K562 (cell line): Measurements from ENCODE around the gene NRIP2. TPM values are rescaled to one million over a fixed set of nuclear protein-coding genes. Genes with fewer than 3 reads are reported as not detected.
A peak's percentile ranks its signal among the peaks of the same experiment; 100 is the strongest.

ENCODE experiments used
- ATAC-seq: fragments of 200-7000 bp; cut with Tn5 transposase; 3 replicates; pipeline ENCODE4 v1.9.1; 2020; ENCODE audit warnings: moderate library complexity
- BruUV-seq: library from RNA; stranded (reverse); fragments of 400-500 nt; replicated peaks from 2 replicates; lab custom pipeline; 2021; lab: Mats Ljungman, UMichigan
- CTCF ChIA-PET: fragments of 300-600 bp; formaldehyde crosslinking; extraction: SDS; loops from one replicate; lab custom pipeline; 2021; ENCODE audit warnings: low intra/inter-chr PET ratio; lab: Yijun Ruan, JAX
- POLR2A ChIA-PET: fragments of 300-600, 350-650 bp; sonication (Branson Sonifier 250); formaldehyde crosslinking; extraction: SDS; loops from one replicate; lab custom pipeline; 2021; ENCODE audit warnings: antibody characterized with exemption, inconsistent platforms; lab: Yijun Ruan, JAX
- DNase-seq, 4 experiments: peaks; one replicate each; pipeline versions ENCODE4 v3.0.0 to v3.0.0-alpha.2; 2011 to 2018; ENCODE audit warnings: low spot score in 3 of 4, mixed read lengths in 3 of 4; ENCODE audit errors: extremely low read depth in 1 of 4
- FAIRE-seq: peaks from 2 replicates; lab custom pipeline; 2011; peaks lifted over from hg19 to GRCh38; lab: Jason Lieb, UNC
- H2AFZ ChIP-seq: 2 replicates; pipeline ENCODE4 v1.6.0; 2011; ENCODE audit warnings: low read depth, low read length, control low read depth, inconsistent platforms
- H3K27ac ChIP-seq: fragments of 200-600 bp; 3 replicates; pipeline ENCODE4 v1.8.0; 2011; ENCODE audit warnings: low read depth, mild to moderate bottlenecking, control low read depth, inconsistent platforms, low read length, moderate library complexity, mixed read lengths; ENCODE audit errors: extremely low read depth
- H3K27me3 ChIP-seq, 2 experiments: fragments of 300-600 bp in 1 of 2; 2 replicates in 1 of 2; 3 replicates in 1 of 2; pipeline versions ENCODE4 v1.6.0 to v1.8.0; 2011; ENCODE audit warnings: inconsistent platforms in 2 of 2, low read length in 2 of 2, mild to moderate bottlenecking in 1 of 2, mixed read lengths in 1 of 2, moderate library complexity in 1 of 2; ENCODE audit not compliant: control insufficient read depth in 2 of 2, insufficient read depth in 2 of 2
- H3K36me3 ChIP-seq: fragments of 300-600 bp; 3 replicates; pipeline ENCODE4 v1.8.0; 2011; ENCODE audit warnings: mild to moderate bottlenecking, low read length, inconsistent platforms; ENCODE audit not compliant: control insufficient read depth, insufficient read depth
- H3K4me1 ChIP-seq, 2 experiments: fragments of 200-600 bp in 1 of 2; replicated peaks in 1 of 2; 2 replicates in 1 of 2; 3 replicates in 1 of 2; pipeline versions ENCODE4 v1.5.1 to v1.8.0; 2011; ENCODE audit warnings: inconsistent platforms in 2 of 2, low read length in 2 of 2, mild to moderate bottlenecking in 1 of 2, mixed read lengths in 1 of 2, moderate library complexity in 1 of 2; ENCODE audit not compliant: control insufficient read depth in 2 of 2, insufficient read depth in 2 of 2
- H3K4me2 ChIP-seq: 2 replicates; pipeline ENCODE4 v1.6.1; 2011; ENCODE audit warnings: low read length, control low read depth, inconsistent platforms, mixed read lengths; ENCODE audit not compliant: insufficient read depth
- H3K4me3 ChIP-seq: fragments of 200-600 bp; sonication (generic), shearing (Covaris generic); 2 replicates; pipeline ENCODE4 v1.5.1; 2016; ENCODE audit warnings: control low read depth, inconsistent platforms
- H3K79me2 ChIP-seq: fragments of 200-600 bp; 3 replicates; pipeline ENCODE4 v1.8.0; 2011; ENCODE audit warnings: low read length, inconsistent platforms; ENCODE audit not compliant: control insufficient read depth, insufficient read depth
- H3K9ac ChIP-seq, 2 experiments: 2 replicates each; pipeline versions ENCODE4 v1.6.0 to v1.6.1; 2011; ENCODE audit warnings: low read depth in 2 of 2, low read length in 2 of 2, control low read depth in 1 of 2, inconsistent platforms in 1 of 2, mild to moderate bottlenecking in 1 of 2, mixed read lengths in 1 of 2; ENCODE audit not compliant: insufficient read depth in 1 of 2
- H3K9me1 ChIP-seq: one replicate; pipeline ENCODE4 v1.6.0; 2011; ENCODE audit warnings: inconsistent platforms, mild to moderate bottlenecking, low read length, moderate library complexity; ENCODE audit not compliant: control insufficient read depth, insufficient read depth
- H3K9me3 ChIP-seq: replicated peaks from 2 replicates; pipeline ENCODE4 v1.5.1; 2011; ENCODE audit warnings: low read depth, low read length, inconsistent platforms; ENCODE audit not compliant: control insufficient read depth, insufficient read depth
- H4K20me1 ChIP-seq: replicated peaks from 2 replicates; pipeline ENCODE4 v1.6.1; 2011; ENCODE audit warnings: low read length, inconsistent platforms, mixed read lengths; ENCODE audit not compliant: control insufficient read depth, insufficient read depth
- ATF4 ChIP-seq: fragments of 450-650 bp; formaldehyde crosslinking; IDR thresholded peaks from 2 replicates; pipeline ENCODE4 v1.4.0; 2022; ENCODE audit warnings: mild to moderate bottlenecking, moderate library complexity
- CREBBP ChIP-seq: IDR thresholded peaks from one replicate; pipeline ENCODE4 v1.6.1; 2012; ENCODE audit warnings: low read depth, mild to moderate bottlenecking, control low read depth, inconsistent platforms, low read length
- CTCFL ChIP-seq: IDR thresholded peaks from 2 replicates; pipeline ENCODE4 v1.6.1; 2011; ENCODE audit warnings: borderline replicate concordance, low read depth, mild to moderate bottlenecking, moderate library complexity, low read length; ENCODE audit not compliant: insufficient read depth, poor library complexity, severe bottlenecking
- ETV1 ChIP-seq: fragments of 450-650 bp; conservative IDR thresholded peaks from 2 replicates; pipeline ENCODE4 v1.6.1; 2016; ENCODE audit warnings: missing genetic modification characterization, control low read depth, low read depth, missing compliant biosample characterization
- GTF2A2 ChIP-seq: IDR thresholded peaks from 2 replicates; pipeline ENCODE4 v1.6.1; 2016; ENCODE audit warnings: mild to moderate bottlenecking, missing genetic modification characterization, missing compliant biosample characterization
- HINFP ChIP-seq: fragments of 450-650 bp; conservative IDR thresholded peaks from 2 replicates; pipeline ENCODE4 v1.6.1; 2016; ENCODE audit warnings: missing genetic modification characterization, low read depth, mild to moderate bottlenecking, control low read depth, missing compliant biosample characterization
- HLTF ChIP-seq: fragments of 450-650 bp; IDR thresholded peaks from 2 replicates; pipeline ENCODE4 v1.6.1; 2016
- HNRNPL ChIP-seq: fragments of 200-400 bp; formaldehyde crosslinking; IDR thresholded peaks from 2 replicates; pipeline ENCODE4 v1.6.1; 2017; ENCODE audit warnings: low read depth, mild to moderate bottlenecking, low read length
- MAZ ChIP-seq, 2 experiments: fragments of 450-650 bp in 1 of 2; sonication (generic) in 1 of 2; formaldehyde crosslinking; IDR thresholded peaks in 1 of 2; conservative IDR thresholded peaks in 1 of 2; 2 replicates each; pipeline versions ENCODE4 v1.4.0 to v1.5.0; 2020; ENCODE audit warnings: mild to moderate bottlenecking in 1 of 2, missing genetic modification reagents in 1 of 2
- MTA2 ChIP-seq: fragments of 450-650 bp; IDR thresholded peaks from 2 replicates; pipeline ENCODE4 v1.6.1; 2016; ENCODE audit warnings: low read depth
- PHB ChIP-seq: fragments of 250-450 bp; sonication (Bioruptor Pico); IDR thresholded peaks from 2 replicates; pipeline ENCODE4 v1.5.0; 2021
- RUNX1 ChIP-seq: sonication (generic); IDR thresholded peaks from 2 replicates; pipeline ENCODE4 v1.6.1; 2016; ENCODE audit warnings: antibody characterized with exemption, low read depth
- SP1 ChIP-seq: sonication (generic); formaldehyde crosslinking; IDR thresholded peaks from 2 replicates; pipeline ENCODE4 v1.8.1; 2022; ENCODE audit warnings: mild to moderate bottlenecking, missing genetic modification reagents
- TAF15 ChIP-seq: fragments of 200-400 bp; formaldehyde crosslinking; IDR thresholded peaks from 2 replicates; pipeline ENCODE4 v1.6.1; 2017; ENCODE audit warnings: mild to moderate bottlenecking, low read depth, low read length, moderate library complexity
- ZC3H8 ChIP-seq: fragments of 450-650 bp; IDR thresholded peaks from 2 replicates; pipeline ENCODE4 v1.6.1; 2017
- ZNF311 ChIP-seq: fragments of 250-450 bp; sonication (Bioruptor Pico); IDR thresholded peaks from 2 replicates; pipeline ENCODE4 v1.4.0; 2020; ENCODE audit warnings: mild to moderate bottlenecking, moderate library complexity
- WGBS: fragments of 100-300 bp; shearing (Covaris generic); methylation state at CpG from one replicate; pipeline ENCODE4 v1.1.6; 2016; ENCODE audit warnings: low coverage, mixed read lengths; ENCODE audit not compliant: insufficient coverage; ENCODE audit errors: missing lambda C conversion rate; 5-methylcytosine and 5-hydroxymethylcytosine counted together
- in situ Hi-C: fragments of 300-500 bp; cut with MboI; formaldehyde crosslinking; loops from 4 replicates; pipeline ENCODE4 v1.15.0; 2018; ENCODE audit warnings: inconsistent platforms, mixed read lengths
- intact Hi-C: fragments of 100-400 bp; cut with micrococcal nuclease; formaldehyde crosslinking; loops from 2 replicates; pipeline ENCODE4 v1.14.2; 2022
- polyA plus RNA-seq, 8 experiments: library from polyadenylated mRNA; depleted of rRNA in 4 of 8; stranded (reverse) in 5 of 8; unstranded in 3 of 8; fragments of >200 nt; fragmentation: Nextera tagmentation in 2 of 8; fragmentation: Illumina TruSeq in 1 of 8; extraction: Ambion mirVana in 2 of 8; extraction: Trizol in 1 of 8; gene quantifications; 2 replicates each; pipeline versions ENCODE4 v1.2.1 to v1.2.3, GENCODE V29; 2011 to 2014; ENCODE audit warnings: inconsistent platforms in 1 of 8, missing spikeins in 1 of 8
- total RNA-seq, 7 experiments: library from RNA; depleted of rRNA in 6 of 7; stranded (reverse); fragments of >200 nt in 6 of 7; fragmentation: Illumina TruSeq in 2 of 7; extraction: Trizol in 2 of 7; gene quantifications; 2 replicates each; pipeline versions ENCODE4 v1.2.1 to v1.2.3, GENCODE V29; 2011 to 2021; ENCODE audit warnings: low replicate concordance in 1 of 7

Gene NRIP2
- total and polyA plus RNA-seq, 9 of the 15 experiments (the other 6 are each of a cell fraction or from before 2014, with no cell fraction given), result 0.07 to 0.10 TPM; not detected in 7

- FAIRE-seq (no peak), ATAC-seq (peak; percentile 93), DNase-seq (peak; percentile 80 to 91 (median 86))
- Histone ChIP-seq H3K9ac (peak overlapping the region; percentile 69 to 91), H3K4me2 (peak overlapping the region; percentile 81), H4K20me1 (peaks cover 20% of the 10 kb centered on the region; the same call in 1 of the 2 replicates), H3K36me3 (peaks cover 47% of the 10 kb centered on the region), H3K9me1 (no peaks in the 10 kb centered on the region), H3K9me3 (no peaks in the 10 kb centered on the region), H2AFZ (peak overlapping the region; percentile 50; the same call in 1 of the 2 replicates), H3K27ac (peak overlapping the region; percentile 68), H3K4me1 (peaks cover 18 to 38% of the 10 kb centered on the region in 2 experiments; a peak in 4 of 5 replicates), H3K27me3 (no peaks in the 10 kb centered on the region), H3K4me3 (peak overlapping the region; percentile 70), H3K79me2 (peaks cover 40% of the 10 kb centered on the region)
- CTCF ChIA-PET, result no interaction called here
- BruUV-seq, result no TSS peak
- POLR2A ChIA-PET, result interaction anchor here (0.6 to 1.2 kb wide), 7 partner anchors 9 to 1678 kb away, joined by 3 to 4 read pairs (median 3); no protein-coding TSS in a partner anchor
- 0% methylated on average over 20 of the region's 111 CpGs for WGBS
- intact Hi-C loops (no loop called here), in situ Hi-C loops (no loop called here)
- TF ChIP-seq ATF4 (no peak), SP1 (no peak), ZNF311 (CRISPR knock-in tag) (no peak), CREBBP (no peak), ZC3H8 (no peak), HLTF (no peak), RUNX1 (no peak), TAF15 (no peak), PHB (CRISPR knock-in tag) (no peak), GTF2A2 (no peak), MTA2 (no peak), MAZ (CRISPR knock-in tag; conservative IDR thresholded peaks at IDR 0.05 in 1 of 2, IDR thresholded peaks at IDR 0.05 in 1 of 2) (peak; percentile 91 to 96), HNRNPL (0 out of 2 replicates have a peak, but pooled peaks have one; percentile 40), CTCFL (peak; percentile 14), HINFP (tag) (no peak), ETV1 (tag) (no peak)
Observed at GRCh38 chr12:2795291-2796186, 39.3 kb downstream of the NRIP2 start.
